Measurements from ENCODE around the gene GABRR2. TPM values are rescaled to one million over a fixed set of nuclear protein-coding genes. Genes with fewer than 3 reads are reported as not detected.

Gene GABRR2
- total RNA-seq, 2 experiments from 2014 or later = 0.70 to 0.78 TPM

GRCh38 chr6:89352278-89353117 lies 37.4 kb upstream of the GABRR2 start, which contains the start of gene UBE2J1:
Gene UBE2J1, minus strand, starts transcription at chr6:89352722. Its CDS starts 153 bp downstream, at chr6:89352569.
- peaks cover 68% of the 10 kb centered on the region for H3K4me1 Mint-ChIP-seq
- ChIA-PET POLR2A (interaction anchor here (0.9 to 9.4 kb wide), 16 partner anchors 8 to 932 kb away, joined by 3 to 131 read pairs (median 6); partner anchors contain the start of genes LYRM2, PM20D2, PNRC1 and RNGTT), CTCF (interaction anchor here (0.9 to 4.5 kb wide), 7 partner anchors 10 to 54 kb away, joined by 3 to 41 read pairs (median 12); no protein-coding TSS in a partner anchor)
- peak; percentile 82 for DNase-seq
- H3K9me3 Mint-ChIP-seq = no peaks in the 10 kb centered on the region
- peak within 1 kb of the TSS; percentile 88 for H3K27ac Mint-ChIP-seq
- H3K36me3 Mint-ChIP-seq (ENCODE audit: low read depth) = peaks cover 19% of the 10 kb centered on the region
- peak within 1 kb of the TSS; percentile 90 for H3K4me3 Mint-ChIP-seq
- no peaks in the 10 kb centered on the region for H3K27me3 Mint-ChIP-seq

- peak overlapping the region; percentile 90 for H3K4me3 Mint-ChIP-seq
- H3K4me1 Mint-ChIP-seq = peaks cover 62% of the 10 kb centered on the region
- no peaks in the 10 kb centered on the region for H3K27me3 Mint-ChIP-seq
- no peak for DNase-seq
- CTCF ChIA-PET = interaction anchor here (0.9 to 4.5 kb wide), 8 partner anchors 8 to 53 kb away, joined by 4 to 41 read pairs (median 10); no protein-coding TSS in a partner anchor
- H3K36me3 Mint-ChIP-seq (ENCODE audit: low read depth) = peaks cover 19% of the 10 kb centered on the region
- H3K9me3 Mint-ChIP-seq = no peaks in the 10 kb centered on the region
- POLR2A ChIA-PET = interaction anchor here (0.9 to 9.4 kb wide), 17 partner anchors 9 to 933 kb away, joined by 3 to 131 read pairs (median 5); partner anchors contain the start of genes LYRM2, PM20D2, PNRC1 and RRAGD
- H3K27ac Mint-ChIP-seq = peak overlapping the region; percentile 88
Observed at GRCh38 chr6:89351671-89352277, 36.7 kb upstream of the GABRR2 start.

- Mint-ChIP-seq H3K36me3 (ENCODE audit: low read depth) (peaks cover 19% of the 10 kb centered on the region), H3K4me1 (peaks cover 51% of the 10 kb centered on the region), H3K27me3 (no peaks in the 10 kb centered on the region), H3K27ac (peak overlapping the region; percentile 88), H3K4me3 (peak overlapping the region; percentile 90), H3K9me3 (no peaks in the 10 kb centered on the region)
- DNase-seq = no peak
- ChIA-PET CTCF (interaction anchor here (0.6 to 4.5 kb wide), 15 partner anchors 8 to 455 kb away, joined by 3 to 41 read pairs (median 5); partner anchors contain the start of gene PNRC1), POLR2A (interaction anchor here (1.3 to 9.4 kb wide), 13 partner anchors 9 to 288 kb away, joined by 3 to 131 read pairs (median 6); partner anchors contain the start of genes PM20D2, PNRC1 and RRAGD)
Observed at GRCh38 chr6:89350281-89350966, 35.3 kb upstream of the GABRR2 start.

GRCh38 chr6:89348372-89348771 lies 33.3 kb upstream of the GABRR2 start:
- Mint-ChIP-seq H3K9me3 (no peaks in the 10 kb centered on the region), H3K4me1 (peaks cover 48% of the 10 kb centered on the region), H3K4me3 (no peak overlapping the region), H3K36me3 (ENCODE audit: low read depth) (peaks cover 19% of the 10 kb centered on the region), H3K27me3 (no peaks in the 10 kb centered on the region), H3K27ac (no peak overlapping the region)
- DNase-seq = no peak
- ChIA-PET POLR2A (interaction anchor here (1.1 to 7.8 kb wide), 4 partner anchors 9 to 231 kb away, joined by 3 to 64 read pairs (median 4); no protein-coding TSS in a partner anchor), CTCF (interaction anchor here (0.6 to 4.5 kb wide), 2 partner anchors 14 to 24 kb away, joined by 3 to 41 read pairs; no protein-coding TSS in a partner anchor)

- H3K9me3 Mint-ChIP-seq = no peaks in the 10 kb centered on the region
- ChIA-PET POLR2A (interaction anchor here (1.2 kb wide), 1 partner anchor 231 kb away, joined by 3 read pairs; no protein-coding TSS in a partner anchor), CTCF (interaction anchor here (1.0 to 1.7 kb wide), 2 partner anchors 24 to 25 kb away, joined by 4 to 7 read pairs; no protein-coding TSS in a partner anchor)
- peaks cover 19% of the 10 kb centered on the region for H3K36me3 Mint-ChIP-seq (ENCODE audit: low read depth)
- peaks cover 46% of the 10 kb centered on the region for H3K4me1 Mint-ChIP-seq
- DNase-seq = no peak
- no peaks in the 10 kb centered on the region for H3K27me3 Mint-ChIP-seq
- H3K27ac Mint-ChIP-seq = no peak overlapping the region
- no peak overlapping the region for H3K4me3 Mint-ChIP-seq
Observed at GRCh38 chr6:89347825-89348224, 32.7 kb upstream of the GABRR2 start.

GRCh38 chr6:89346433-89346832 lies 31.3 kb upstream of the GABRR2 start:
- Mint-ChIP-seq H3K27ac (no peak overlapping the region), H3K36me3 (ENCODE audit: low read depth) (peaks cover 25% of the 10 kb centered on the region), H3K4me3 (no peak overlapping the region), H3K4me1 (peaks cover 43% of the 10 kb centered on the region), H3K27me3 (no peaks in the 10 kb centered on the region), H3K9me3 (no peaks in the 10 kb centered on the region)
- ChIA-PET CTCF (interaction anchor here (1.2 to 1.7 kb wide), 2 partner anchors 26 to 65 kb away, joined by 3 to 7 read pairs; no protein-coding TSS in a partner anchor), POLR2A (no interaction called here)
- DNase-seq = no peak

- H3K9me3 Mint-ChIP-seq = no peaks in the 10 kb centered on the region
- POLR2A ChIA-PET = no interaction called here
- H3K4me1 Mint-ChIP-seq = peaks cover 8% of the 10 kb centered on the region
- H3K36me3 Mint-ChIP-seq (ENCODE audit: low read depth) = peaks cover 40% of the 10 kb centered on the region
- no peak for DNase-seq
- H3K4me3 Mint-ChIP-seq = no peak overlapping the region
- no peaks in the 10 kb centered on the region for H3K27me3 Mint-ChIP-seq
- CTCF ChIA-PET = interaction anchor here (0.6 kb wide), 1 partner anchor 265 kb away, joined by 3 read pairs; no protein-coding TSS in a partner anchor
- no peak overlapping the region for H3K27ac Mint-ChIP-seq
Observed at GRCh38 chr6:89339565-89339964, 24.5 kb upstream of the GABRR2 start.

GRCh38 chr6:89335164-89335563 lies 20.1 kb upstream of the GABRR2 start:
- no peak overlapping the region for H3K27ac Mint-ChIP-seq
- no peak overlapping the region for H3K4me3 Mint-ChIP-seq
- peaks cover 1% of the 10 kb centered on the region for H3K4me1 Mint-ChIP-seq
- peaks cover 44% of the 10 kb centered on the region for H3K36me3 Mint-ChIP-seq (ENCODE audit: low read depth)
- CTCF ChIA-PET = interaction anchor here (1.1 kb wide), 1 partner anchor 12 kb away, joined by 3 read pairs; no protein-coding TSS in a partner anchor
- H3K27me3 Mint-ChIP-seq = no peaks in the 10 kb centered on the region
- no peak for DNase-seq
- H3K9me3 Mint-ChIP-seq = no peaks in the 10 kb centered on the region
- POLR2A ChIA-PET = interaction anchor here (1.1 kb wide), 1 partner anchor 16 kb away, joined by 3 read pairs; no protein-coding TSS in a partner anchor

GRCh38 chr6:89330910-89331309 lies 15.8 kb upstream of the GABRR2 start:
- CTCF ChIA-PET = no interaction called here
- POLR2A ChIA-PET = no interaction called here
- H3K27me3 Mint-ChIP-seq = no peaks in the 10 kb centered on the region
- no peak for DNase-seq
- peaks cover 52% of the 10 kb centered on the region for H3K36me3 Mint-ChIP-seq (ENCODE audit: low read depth)
- H3K4me3 Mint-ChIP-seq = no peak overlapping the region
- no peak overlapping the region for H3K27ac Mint-ChIP-seq
- no peaks in the 10 kb centered on the region for H3K4me1 Mint-ChIP-seq
- no peaks in the 10 kb centered on the region for H3K9me3 Mint-ChIP-seq

- H3K27me3 Mint-ChIP-seq = no peaks in the 10 kb centered on the region
- H3K4me3 Mint-ChIP-seq = no peak overlapping the region
- DNase-seq = no peak
- ChIA-PET CTCF (no interaction called here), POLR2A (interaction anchor here (1.9 kb wide), 1 partner anchor 22 kb away, joined by 4 read pairs; no protein-coding TSS in a partner anchor)
- no peaks in the 10 kb centered on the region for H3K9me3 Mint-ChIP-seq
- peaks cover 52% of the 10 kb centered on the region for H3K36me3 Mint-ChIP-seq (ENCODE audit: low read depth)
- no peaks in the 10 kb centered on the region for H3K4me1 Mint-ChIP-seq
- no peak overlapping the region for H3K27ac Mint-ChIP-seq
Observed at GRCh38 chr6:89328976-89329375, 13.9 kb upstream of the GABRR2 start.

- ChIA-PET POLR2A (no interaction called here), CTCF (no interaction called here)
- no peak for DNase-seq
- Mint-ChIP-seq H3K27ac (no peak overlapping the region), H3K27me3 (no peaks in the 10 kb centered on the region), H3K4me3 (no peak overlapping the region), H3K36me3 (ENCODE audit: low read depth) (peaks cover 41% of the 10 kb centered on the region), H3K9me3 (no peaks in the 10 kb centered on the region), H3K4me1 (no peaks in the 10 kb centered on the region)
Observed at GRCh38 chr6:89324304-89324703, 9.2 kb upstream of the GABRR2 start.

GRCh38 chr6:89323511-89323971 lies 8.4 kb upstream of the GABRR2 start:
- H3K27me3 Mint-ChIP-seq = no peaks in the 10 kb centered on the region
- no peak for DNase-seq
- H3K9me3 Mint-ChIP-seq = no peaks in the 10 kb centered on the region
- ChIA-PET CTCF (interaction anchor here (0.8 kb wide), 1 partner anchor 12 kb away, joined by 3 read pairs; no protein-coding TSS in a partner anchor), POLR2A (no interaction called here)
- no peak overlapping the region for H3K4me3 Mint-ChIP-seq
- peaks cover 33% of the 10 kb centered on the region for H3K36me3 Mint-ChIP-seq (ENCODE audit: low read depth)
- no peaks in the 10 kb centered on the region for H3K4me1 Mint-ChIP-seq
- no peak overlapping the region for H3K27ac Mint-ChIP-seq

All from activated CD4-positive, alpha-beta memory T cell treated with anti-CD3 and anti-CD28 coated beads, Interleukin-2, amount 10 ng/mL, durations not matched to agents 7 days and 5 days (primary cell).